ENCODE results near the gene IL11.
"Not testable (repeated sequence)": the region's sequence is repeated elsewhere in the genome, so short reads cannot be mapped to it uniquely, and the experiment has no call there.

IL11 gene

GRCh38 chr19:55370305-55370988 lies at the start of gene IL11:
Gene IL11 (minus strand): TSS chr19:55370463. CDS start chr19:55370310, 153 bp downstream.
- DNase-seq: no peak

GRCh38 chr19:55419624-55420236 lies 49.5 kb upstream of the IL11 start:
- DNase-seq: no peak

GRCh38 chr19:55419103-55419502 lies 48.8 kb upstream of the IL11 start:
- DNase-seq: no peak

- peak; percentile 53 to 62 for DNase-seq
Measured at GRCh38 chr19:55418185-55418584, 47.9 kb upstream of the IL11 start.

- no peak for DNase-seq
Measured at GRCh38 chr19:55410168-55410567, 39.9 kb upstream of the IL11 start.

GRCh38 chr19:55409179-55409578 lies 38.9 kb upstream of the IL11 start:
- not testable (repeated sequence) for DNase-seq

- no peak for DNase-seq
Measured at GRCh38 chr19:55408533-55408872, 38.2 kb upstream of the IL11 start.

- peak; percentile 95 to 97 for DNase-seq
Measured at GRCh38 chr19:55407800-55408532, 37.7 kb upstream of the IL11 start.

GRCh38 chr19:55407550-55407799 lies 37.2 kb upstream of the IL11 start, which contains the start of gene UBE2S:
Gene UBE2S (minus strand): TSS chr19:55407788. CDS start chr19:55407589, 199 bp downstream.
- not testable (repeated sequence) for DNase-seq

- DNase-seq: no peak
Measured at GRCh38 chr19:55406826-55407549, 36.7 kb upstream of the IL11 start.

- DNase-seq: peak in 1 of 2 experiments; percentile 8
Measured at GRCh38 chr19:55406091-55406825, 36.0 kb upstream of the IL11 start.

GRCh38 chr19:55405638-55406037 lies 35.4 kb upstream of the IL11 start:
- no peak for DNase-seq

GRCh38 chr19:55402509-55402908 lies 32.2 kb upstream of the IL11 start:
- no peak for DNase-seq

- DNase-seq: not testable (repeated sequence)
Measured at GRCh38 chr19:55401390-55401789, 31.1 kb upstream of the IL11 start.

- DNase-seq: no peak
Measured at GRCh38 chr19:55400281-55401087, 30.2 kb upstream of the IL11 start.

- peak in 1 of 2 experiments; percentile 43 for DNase-seq
Measured at GRCh38 chr19:55398200-55398925, 28.1 kb upstream of the IL11 start.

- DNase-seq: no peak
Measured at GRCh38 chr19:55392820-55393761, 22.8 kb upstream of the IL11 start.

- no peak for DNase-seq
Measured at GRCh38 chr19:55391702-55392615, 21.7 kb upstream of the IL11 start.

- no peak for DNase-seq
Measured at GRCh38 chr19:55391191-55391670, 21.0 kb upstream of the IL11 start.
